NB4 (cell line): ENCODE measurements around the gene CLTCL1.

Experiments used
- POLR2A ChIP-seq: IDR thresholded peaks from 2 replicates; pipeline ENCODE4 v1.6.1; 2011; ENCODE audit warnings: mild to moderate bottlenecking; ENCODE audit not compliant: insufficient read length; ENCODE audit errors: extremely low read depth
- TF ChIP-seq, protein P1 (sequence below): IDR thresholded peaks from one replicate; pipeline ENCODE4 v1.5.1; 2012; ENCODE audit warnings: low read depth, low read length
- TF ChIP-seq, protein P2 (sequence below): IDR thresholded peaks from 2 replicates; pipeline ENCODE4 v1.6.1; 2011; ENCODE audit warnings: low read depth, low read length

- TF ChIP-seq, protein P1, sequence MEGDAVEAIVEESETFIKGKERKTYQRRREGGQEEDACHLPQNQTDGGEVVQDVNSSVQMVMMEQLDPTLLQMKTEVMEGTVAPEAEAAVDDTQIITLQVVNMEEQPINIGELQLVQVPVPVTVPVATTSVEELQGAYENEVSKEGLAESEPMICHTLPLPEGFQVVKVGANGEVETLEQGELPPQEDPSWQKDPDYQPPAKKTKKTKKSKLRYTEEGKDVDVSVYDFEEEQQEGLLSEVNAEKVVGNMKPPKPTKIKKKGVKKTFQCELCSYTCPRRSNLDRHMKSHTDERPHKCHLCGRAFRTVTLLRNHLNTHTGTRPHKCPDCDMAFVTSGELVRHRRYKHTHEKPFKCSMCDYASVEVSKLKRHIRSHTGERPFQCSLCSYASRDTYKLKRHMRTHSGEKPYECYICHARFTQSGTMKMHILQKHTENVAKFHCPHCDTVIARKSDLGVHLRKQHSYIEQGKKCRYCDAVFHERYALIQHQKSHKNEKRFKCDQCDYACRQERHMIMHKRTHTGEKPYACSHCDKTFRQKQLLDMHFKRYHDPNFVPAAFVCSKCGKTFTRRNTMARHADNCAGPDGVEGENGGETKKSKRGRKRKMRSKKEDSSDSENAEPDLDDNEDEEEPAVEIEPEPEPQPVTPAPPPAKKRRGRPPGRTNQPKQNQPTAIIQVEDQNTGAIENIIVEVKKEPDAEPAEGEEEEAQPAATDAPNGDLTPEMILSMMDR: no peak
- TF ChIP-seq, protein P2, sequence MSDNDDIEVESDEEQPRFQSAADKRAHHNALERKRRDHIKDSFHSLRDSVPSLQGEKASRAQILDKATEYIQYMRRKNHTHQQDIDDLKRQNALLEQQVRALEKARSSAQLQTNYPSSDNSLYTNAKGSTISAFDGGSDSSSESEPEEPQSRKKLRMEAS: no peak
- no peak for TF ChIP-seq POLR2A
These were observed 124.2 kb downstream of the CLTCL1 start for GRCh38 chr22:19167106-19167869.
